Nephron (organoid): ENCODE results near the gene CACNA1I.

Experiments used
- H3K27ac Mint-ChIP-seq, 3 experiments: 2 replicates each; pipeline ENCODE4 v1.8.0; 2020; ENCODE audit warnings: mixed read lengths in 3 of 3, mild to moderate bottlenecking in 2 of 3, moderate library complexity in 1 of 3
- H3K27me3 Mint-ChIP-seq: 2 replicates; pipeline ENCODE4 v1.8.0; 2021; ENCODE audit warnings: low read depth, mild to moderate bottlenecking, moderate library complexity, mixed read lengths
- H3K36me3 Mint-ChIP-seq: 2 replicates; pipeline ENCODE4 v1.8.0; 2020; ENCODE audit warnings: low read depth, mixed read lengths
- H3K4me1 Mint-ChIP-seq: 2 replicates; pipeline ENCODE4 v1.8.0; 2020; ENCODE audit warnings: mixed read lengths
- H3K4me3 Mint-ChIP-seq, 3 experiments: 2 replicates each; pipeline ENCODE4 v1.8.0; 2020; ENCODE audit warnings: mild to moderate bottlenecking in 3 of 3, mixed read lengths in 3 of 3, moderate library complexity in 2 of 3
- H3K9me3 Mint-ChIP-seq: 2 replicates; pipeline ENCODE4 v1.8.0; 2020; ENCODE audit warnings: mixed read lengths
- CTCF ChIP-seq, 3 experiments: fragments of 200-600 bp; sonication (generic); IDR thresholded peaks; one replicate each; pipeline ENCODE4 v1.5.0; 2021; ENCODE audit warnings: antibody characterized with exemption in 3 of 3; ENCODE audit not compliant: unreplicated experiment in 3 of 3

Gene CACNA1I

GRCh38 chr22:39568278-39568981, 2.1 kb upstream of the CACNA1I start:
- H3K9me3 Mint-ChIP-seq = peaks cover 6% of the 10 kb centered on the region
- no peak for TF ChIP-seq CTCF (IDR thresholded peaks at IDR 0.05; ENCODE audit: unreplicated experiment in 3 of 3)
- no peak overlapping the region for H3K27ac Mint-ChIP-seq
- H3K4me1 Mint-ChIP-seq = no peaks in the 10 kb centered on the region
- H3K36me3 Mint-ChIP-seq = no peaks in the 10 kb centered on the region
- no peak overlapping the region for H3K4me3 Mint-ChIP-seq
- H3K27me3 Mint-ChIP-seq = peaks cover 16% of the 10 kb centered on the region

GRCh38 chr22:39569066-39569465, 1.5 kb upstream of the CACNA1I start:
- Mint-ChIP-seq H3K4me1 (no peaks in the 10 kb centered on the region), H3K27me3 (peaks cover 16% of the 10 kb centered on the region), H3K4me3 (no peak overlapping the region), H3K9me3 (peaks cover 6% of the 10 kb centered on the region), H3K36me3 (no peaks in the 10 kb centered on the region), H3K27ac (no peak overlapping the region)
- TF ChIP-seq CTCF (IDR thresholded peaks at IDR 0.05; ENCODE audit: unreplicated experiment in 3 of 3) = no peak

GRCh38 chr22:39570226-39570625, 327 bp upstream of the CACNA1I start:
- Mint-ChIP-seq H3K4me3 (no peak overlapping the region), H3K27me3 (peaks cover 16% of the 10 kb centered on the region), H3K4me1 (no peaks in the 10 kb centered on the region), H3K9me3 (peaks cover 6% of the 10 kb centered on the region), H3K27ac (no peak overlapping the region), H3K36me3 (no peaks in the 10 kb centered on the region)
- no peak for TF ChIP-seq CTCF (IDR thresholded peaks at IDR 0.05; ENCODE audit: unreplicated experiment in 3 of 3)

GRCh38 chr22:39571538-39571937, 985 bp downstream of the CACNA1I start:
- Mint-ChIP-seq H3K4me1 (no peaks in the 10 kb centered on the region), H3K36me3 (no peaks in the 10 kb centered on the region), H3K27ac (no peak overlapping the region), H3K9me3 (no peaks in the 10 kb centered on the region), H3K27me3 (peaks cover 17% of the 10 kb centered on the region), H3K4me3 (no peak overlapping the region)
- TF ChIP-seq CTCF (IDR thresholded peaks at IDR 0.05; ENCODE audit: unreplicated experiment in 3 of 3) = no peak

- H3K4me3 Mint-ChIP-seq = no peak overlapping the region
These were observed 4.4 kb downstream of the CACNA1I start for GRCh38 chr22:39574779-39575551.

More at GRCh38 chr22:39574779-39575551, 4.4 kb downstream of the CACNA1I start:
- Mint-ChIP-seq H3K9me3 (no peaks in the 10 kb centered on the region), H3K36me3 (no peaks in the 10 kb centered on the region), H3K27me3 (peaks cover 27% of the 10 kb centered on the region), H3K27ac (no peak overlapping the region), H3K4me1 (peaks cover 3% of the 10 kb centered on the region)
- TF ChIP-seq CTCF (IDR thresholded peaks at IDR 0.05; ENCODE audit: unreplicated experiment in 3 of 3) = no peak
